Measurements from ENCODE around the gene LAIR1.
A peak's percentile ranks its signal among the peaks of the same experiment; 100 is the strongest.
"Not testable (repeated sequence)": the region's sequence is repeated elsewhere in the genome, so short reads cannot be mapped to it uniquely, and the experiment has no call there.

LAIR1 gene

GRCh38 chr19:54338521-54338920, 26.2 kb downstream of the LAIR1 start:
- no peak for DNase-seq

DNA sequence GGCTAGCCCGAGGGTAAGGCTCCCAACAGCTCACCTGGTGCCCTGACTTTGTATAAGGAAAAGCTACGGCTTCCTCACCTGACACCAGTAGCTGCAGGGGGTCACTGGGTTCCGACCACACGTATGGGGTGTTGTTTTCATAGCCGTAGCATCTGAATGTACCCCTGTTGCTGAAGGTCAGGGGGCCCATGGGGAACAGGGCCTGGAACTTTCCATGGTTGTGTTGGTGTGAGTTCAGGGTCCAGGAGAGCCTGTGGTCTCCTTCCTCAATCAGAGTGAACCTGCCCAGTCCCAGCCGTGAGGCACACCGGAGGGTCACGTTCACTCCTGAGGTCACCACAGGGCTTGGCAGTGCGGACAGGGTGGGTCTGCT, 26.9 kb downstream of the LAIR1 start:
- DNase-seq: no peak

DNA sequence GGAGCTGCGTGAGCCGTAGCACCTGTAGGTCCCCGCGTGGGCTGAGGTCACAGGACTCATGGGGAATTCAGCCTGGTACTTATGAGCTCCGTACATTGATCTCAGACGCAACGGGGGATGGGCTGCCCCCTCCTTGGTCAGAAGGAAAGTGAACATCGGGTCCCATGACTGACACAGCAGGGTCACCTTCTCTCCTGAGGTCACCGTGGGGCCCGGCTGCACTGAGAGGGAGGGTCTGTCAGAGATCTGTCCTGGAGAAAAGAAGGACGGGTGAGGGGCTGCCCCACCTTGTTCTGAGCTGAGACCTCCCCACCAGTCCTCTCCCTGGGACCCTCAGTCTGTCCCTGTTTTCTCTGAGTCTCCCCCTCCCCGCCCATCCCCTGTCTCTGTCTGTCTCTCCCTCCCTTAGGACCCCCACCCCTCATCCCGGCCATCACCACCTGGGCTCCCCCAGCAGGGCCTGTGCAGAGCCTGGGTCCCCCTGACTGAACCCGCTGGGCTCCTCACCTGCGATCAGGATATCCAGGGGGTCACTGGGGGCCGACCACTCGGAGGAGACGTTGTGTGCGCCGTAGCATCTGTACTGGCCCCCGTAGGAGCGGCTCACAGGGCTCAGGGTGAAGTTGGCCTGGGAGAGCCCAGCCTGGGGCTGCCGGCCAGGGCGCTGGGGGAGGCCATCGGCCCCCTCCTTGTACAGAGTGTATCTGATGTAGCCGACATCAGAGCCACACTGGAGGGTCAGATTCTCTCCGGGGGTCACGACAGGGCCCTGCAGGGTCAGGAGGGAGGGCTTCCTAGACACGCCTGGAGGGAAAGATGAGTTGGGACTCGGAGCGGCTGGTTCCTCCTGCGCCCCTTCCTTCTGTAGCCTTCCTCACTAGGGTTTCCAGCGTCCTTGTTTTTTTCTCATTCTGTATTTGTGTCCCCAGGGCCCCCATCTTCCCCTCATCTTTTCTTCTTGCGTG, 27.6 kb downstream of the LAIR1 start:
- DNase-seq: no peak

- no peak for DNase-seq
Measured at GRCh38 chr19:54335979-54336892, 28.5 kb downstream of the LAIR1 start.

GRCh38 chr19:54335164-54335563, 29.6 kb downstream of the LAIR1 start:
- no peak for DNase-seq

DNA sequence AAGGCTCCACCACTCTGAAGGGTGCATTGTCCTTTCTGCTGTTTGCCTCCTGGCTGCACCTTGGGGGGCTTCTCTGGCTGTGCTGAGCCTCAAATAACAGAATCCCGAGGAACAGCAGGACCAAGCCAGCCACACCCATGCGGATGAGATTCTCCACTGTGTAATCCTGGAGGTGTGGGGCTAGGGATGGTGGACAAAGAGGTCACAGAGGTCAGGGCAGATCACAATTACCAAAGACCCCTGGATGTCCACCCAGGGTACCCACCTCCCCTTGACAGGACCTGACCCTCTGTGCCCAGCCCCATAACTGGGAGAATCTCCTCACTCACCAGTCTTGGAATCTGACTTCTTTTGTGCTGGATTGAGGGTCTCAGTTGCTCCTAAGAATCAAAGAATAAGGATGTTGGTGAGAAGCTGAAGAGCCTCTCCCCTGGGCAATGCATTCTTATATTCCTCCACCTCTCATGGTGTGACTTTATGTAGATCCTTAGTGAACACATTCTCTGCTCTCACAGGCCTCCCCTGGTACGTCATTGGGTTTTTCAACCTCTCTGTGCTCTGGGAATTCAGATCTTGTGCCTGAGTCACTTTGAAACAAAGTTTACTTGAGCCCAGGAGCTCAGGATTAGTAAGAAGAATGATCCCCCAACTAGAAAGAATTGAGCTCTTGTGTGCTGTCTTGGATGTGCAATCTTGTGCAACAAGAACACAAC, 31.0 kb downstream of the LAIR1 start:
- no peak for DNase-seq

DNA sequence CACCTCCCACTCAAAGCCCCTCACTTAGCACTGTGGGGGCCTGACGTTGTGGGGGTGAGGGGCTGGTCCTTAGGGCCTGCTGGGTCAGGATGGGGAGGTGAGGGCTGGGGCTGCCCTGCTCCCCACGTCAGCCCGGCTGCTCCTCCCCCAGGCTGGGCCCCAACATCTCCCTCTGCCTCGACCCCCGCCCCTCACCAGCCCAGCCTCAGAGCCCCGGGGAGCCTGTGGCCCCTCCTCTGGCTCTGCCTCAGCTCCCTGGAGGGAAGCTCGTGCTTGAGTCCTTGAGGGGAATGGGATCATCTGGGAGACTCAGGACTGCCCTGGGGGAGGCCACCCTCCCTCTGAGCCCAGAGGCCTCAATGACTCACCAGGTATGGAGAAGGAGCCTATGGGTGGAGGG, 32.6 kb downstream of the LAIR1 start:
- DNase-seq: no peak

- no peak for DNase-seq
Measured at GRCh38 chr19:54331626-54332025, 33.1 kb downstream of the LAIR1 start.

- DNase-seq: no peak
Measured at GRCh38 chr19:54329476-54330165, 35.1 kb downstream of the LAIR1 start.

- not testable (repeated sequence) for DNase-seq
Measured at GRCh38 chr19:54328781-54329180, 36.0 kb downstream of the LAIR1 start.

DNA sequence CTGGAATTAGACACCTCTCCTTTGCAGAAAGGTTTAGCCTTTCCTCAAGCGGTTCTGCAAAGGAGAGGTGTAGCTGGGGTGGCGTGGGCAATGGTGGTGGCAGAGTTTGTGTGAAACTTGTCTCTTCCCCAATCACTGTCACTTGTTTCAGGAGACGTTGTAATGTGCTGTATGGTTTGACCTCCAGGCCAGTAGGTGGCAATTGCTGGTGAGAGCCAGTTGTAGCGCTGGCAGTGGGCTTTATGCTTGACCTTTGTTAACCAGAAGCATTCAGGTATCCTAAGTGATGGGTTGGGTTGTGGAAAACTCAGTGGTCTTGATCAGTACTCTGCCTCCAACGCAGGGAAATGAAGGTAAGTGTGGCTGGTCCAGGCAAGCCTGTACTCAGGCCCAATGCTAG, 39.1 kb downstream of the LAIR1 start:
- DNase-seq: no peak

- peak; percentile 14 for DNase-seq
Measured at GRCh38 chr19:54325194-54325621, 39.5 kb downstream of the LAIR1 start.

DNA sequence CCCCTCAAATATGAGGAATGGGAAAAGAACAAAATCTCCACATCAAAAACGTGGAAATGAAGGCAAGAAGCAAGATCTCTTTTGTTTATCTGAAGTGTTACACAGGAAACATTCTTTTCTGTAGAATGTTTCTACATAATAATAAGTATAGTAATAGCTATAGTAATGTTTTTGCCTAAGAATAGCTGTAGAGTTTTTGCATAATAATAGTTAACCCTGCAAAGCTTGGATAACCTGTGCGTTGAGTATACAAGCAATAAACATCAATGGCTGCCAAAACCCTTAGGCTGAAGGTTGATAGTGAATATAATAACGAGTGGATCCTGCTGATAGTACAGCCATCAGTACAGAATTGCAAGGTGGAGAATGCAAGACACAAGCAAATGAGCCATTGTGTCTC, 40.7 kb downstream of the LAIR1 start:
- DNase-seq: no peak

GRCh38 chr19:54322934-54323333, 41.8 kb downstream of the LAIR1 start:
- DNase-seq: not testable (repeated sequence)

GRCh38 chr19:54322295-54322694, 42.4 kb downstream of the LAIR1 start:
- DNase-seq: not testable (repeated sequence)

DNA sequence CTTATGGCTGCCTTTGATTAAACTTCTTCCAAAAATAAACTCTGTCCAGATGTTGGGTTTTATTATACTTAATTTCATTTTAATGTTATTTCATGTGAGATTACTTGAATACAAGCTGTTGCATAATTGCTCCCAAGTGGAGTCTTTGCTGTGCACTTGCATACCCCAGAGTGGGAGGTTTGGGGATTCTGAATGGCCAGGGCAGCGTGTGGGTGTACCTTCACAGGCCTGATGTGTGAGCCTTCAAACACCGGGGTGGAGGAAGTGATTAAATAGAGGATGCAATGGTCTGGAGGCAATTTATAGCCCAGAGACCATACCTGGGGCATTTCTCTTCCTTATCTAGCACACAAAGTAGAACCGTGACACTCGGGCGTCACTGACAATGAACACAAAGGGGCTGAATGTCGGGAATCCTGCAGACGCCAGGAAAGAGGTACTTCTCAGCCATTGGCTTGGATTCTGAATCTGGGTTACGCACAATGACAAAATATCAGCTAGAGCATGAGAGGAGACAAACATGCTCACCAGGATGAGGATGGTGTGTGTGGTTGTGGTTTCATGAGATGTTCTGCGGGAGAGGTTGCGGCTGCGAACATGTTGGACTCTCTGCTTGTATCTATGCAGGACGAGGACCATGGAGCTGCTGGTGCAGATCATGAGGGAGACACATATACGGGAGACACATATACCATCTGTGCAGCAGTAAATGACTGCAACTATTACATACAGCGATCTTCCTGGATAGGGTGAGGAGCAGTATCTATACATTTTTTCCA, 44.6 kb downstream of the LAIR1 start:
- no peak for DNase-seq

GRCh38 chr19:54319049-54319448, 45.7 kb downstream of the LAIR1 start:
- no peak for DNase-seq

DNA sequence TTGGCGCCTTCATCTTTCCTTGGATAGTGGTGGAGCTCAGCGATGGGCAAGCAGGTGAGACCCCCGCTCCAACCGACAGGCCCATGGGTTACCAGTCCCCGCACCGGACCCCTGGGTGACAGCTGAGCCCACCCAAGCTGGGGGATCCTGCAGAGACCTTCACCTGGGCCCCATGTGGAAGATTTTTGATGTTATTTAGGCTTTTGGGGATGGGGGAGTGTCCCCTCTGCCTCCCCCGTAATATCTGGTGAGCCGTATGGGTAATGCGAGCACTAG, 46.8 kb downstream of the LAIR1 start:
- no peak for DNase-seq

DNA sequence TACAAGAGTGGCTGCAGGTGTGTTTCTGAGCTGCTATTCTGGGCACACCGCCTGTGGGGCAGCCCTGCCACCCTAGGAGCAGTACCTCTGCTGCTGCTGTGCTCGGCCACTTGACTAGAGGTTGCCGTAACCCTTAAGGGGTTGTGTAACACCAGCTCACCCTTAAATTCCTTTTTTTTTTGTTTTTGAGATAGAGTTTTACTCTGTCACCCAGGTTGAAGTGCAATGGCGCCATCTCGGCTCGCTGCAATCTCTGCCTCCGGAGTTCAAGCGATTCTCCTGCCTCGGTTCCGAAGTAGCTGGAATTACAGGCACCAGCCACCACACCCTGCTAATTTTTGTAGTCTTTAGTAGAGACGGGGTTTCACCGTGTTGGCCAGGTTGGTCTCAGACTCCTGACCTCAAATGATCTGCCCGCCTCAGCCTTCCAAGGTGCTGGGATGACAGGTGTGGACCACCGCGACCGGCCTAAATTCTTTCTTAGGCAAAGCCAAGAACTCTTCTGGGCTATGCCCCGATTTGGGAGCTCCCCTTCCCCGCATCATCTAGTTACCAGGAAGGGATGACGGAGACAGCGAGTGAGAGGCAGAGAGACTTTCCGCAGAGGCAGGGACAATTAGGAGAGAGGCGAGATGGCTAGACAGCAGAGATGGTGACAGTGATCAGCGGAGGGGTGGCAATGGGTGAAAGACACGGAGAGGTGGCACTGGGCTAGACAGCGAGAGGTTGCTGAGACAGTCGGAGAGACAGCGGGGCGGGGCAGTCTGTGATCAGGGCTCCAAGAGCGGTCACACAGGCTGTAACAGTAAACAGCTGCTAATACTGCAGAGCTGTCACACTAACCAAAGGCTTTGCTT, 47.4 kb downstream of the LAIR1 start:
- no peak for DNase-seq

DNA sequence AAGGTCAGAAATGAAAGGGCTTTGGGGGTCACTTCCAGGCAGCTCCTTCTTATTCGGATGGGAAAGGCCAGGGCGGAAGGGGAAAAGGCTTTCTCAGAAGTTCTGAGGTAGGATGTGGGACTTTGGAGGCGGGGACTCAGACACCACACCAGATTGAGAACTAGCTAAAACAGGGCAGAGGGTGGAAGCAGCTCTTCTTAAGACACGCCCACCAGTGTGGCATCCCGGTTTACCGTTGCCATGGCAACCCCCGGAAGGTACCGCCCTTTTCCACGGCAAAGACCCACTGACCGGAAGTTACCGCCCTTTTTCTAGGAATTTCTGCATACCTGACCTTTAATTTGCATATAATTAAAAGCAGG, 48.0 kb downstream of the LAIR1 start:
- no peak for DNase-seq

DNA sequence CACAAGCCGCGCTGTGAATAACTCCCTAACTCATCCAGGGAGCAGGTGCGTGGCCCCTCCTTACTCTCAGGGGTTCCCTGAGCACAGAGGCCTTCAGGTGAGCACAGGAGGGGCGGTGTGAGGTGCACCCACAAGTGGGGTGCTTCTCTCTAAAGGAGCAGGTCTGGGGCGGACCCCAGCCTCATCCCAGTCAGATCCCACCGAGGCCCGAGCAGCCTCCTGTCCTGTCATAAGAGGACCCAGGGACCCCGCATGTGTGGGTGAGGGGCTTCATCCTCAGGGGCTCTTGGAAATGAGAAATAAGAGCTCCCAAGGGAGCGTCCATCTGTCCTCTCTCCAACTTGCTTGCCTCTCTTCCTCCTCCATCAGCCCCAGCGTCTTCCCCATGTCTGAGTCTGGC, 48.8 kb downstream of the LAIR1 start:
- DNase-seq: no peak
